OCI-LY1 (cell line): ENCODE measurements around the gene FUBP1.

Source experiments
- H2AFZ ChIP-seq: fragments of 200-600 bp; sonication (generic), shearing (Covaris generic); 2 replicates; pipeline ENCODE4 v1.6.0; 2014; ENCODE audit warnings: antibody characterized with exemption, mild to moderate bottlenecking, low read length
- H3F3A ChIP-seq: fragments of 200-600 bp; sonication (generic), shearing (Covaris generic); 2 replicates; pipeline ENCODE4 v1.6.0; 2014; ENCODE audit warnings: mild to moderate bottlenecking, antibody characterized with exemption, low read length, moderate library complexity; ENCODE audit not compliant: insufficient read depth
- H3K27ac ChIP-seq: fragments of 200-600 bp; sonication (generic); 2 replicates; pipeline ENCODE4 v1.5.1; 2014; ENCODE audit warnings: low read length, mixed run types, mild to moderate bottlenecking, low read depth; ENCODE audit not compliant: poor library complexity, severe bottlenecking
- H3K27me3 ChIP-seq: fragments of 200-600 bp; sonication (generic); 2 replicates; pipeline ENCODE4 v1.6.0; 2014; ENCODE audit warnings: antibody characterized with exemption, mild to moderate bottlenecking, low read length, moderate library complexity; ENCODE audit not compliant: insufficient read depth
- H3K36me3 ChIP-seq: fragments of 200-600 bp; sonication (generic); 2 replicates; pipeline ENCODE4 v1.6.1; 2014; ENCODE audit warnings: mild to moderate bottlenecking, antibody characterized with exemption, low read length, moderate library complexity, mixed read lengths; ENCODE audit not compliant: insufficient read depth
- H3K4me1 ChIP-seq: fragments of 200-600 bp; sonication (generic); 2 replicates; pipeline ENCODE4 v1.5.1; 2014; ENCODE audit warnings: mild to moderate bottlenecking, low read length, moderate library complexity; ENCODE audit not compliant: insufficient read depth, severe bottlenecking
- H3K4me2 ChIP-seq: fragments of 200-600 bp; sonication (generic), shearing (Covaris generic); 2 replicates; pipeline ENCODE4 v1.6.1; 2014; ENCODE audit warnings: low read length
- H3K4me3 ChIP-seq: fragments of 200-600 bp; sonication (generic); 2 replicates; pipeline ENCODE4 v1.5.1; 2014; ENCODE audit warnings: low read length, low read depth, mild to moderate bottlenecking, mixed read lengths; ENCODE audit not compliant: poor library complexity, severe bottlenecking
- H3K79me2 ChIP-seq: fragments of 200-600 bp; shearing (Covaris generic); 2 replicates; pipeline ENCODE4 v1.6.1; 2016; ENCODE audit warnings: mixed run types, low read length, mixed read lengths; ENCODE audit not compliant: insufficient read depth
- H3K9ac ChIP-seq: fragments of 200-600 bp; sonication (generic), shearing (Covaris generic); 2 replicates; pipeline ENCODE4 v1.6.1; 2014; ENCODE audit warnings: mild to moderate bottlenecking, low read length, mixed read lengths
- H3K9me2 ChIP-seq: fragments of 200-600 bp; sonication (generic), shearing (Covaris generic); 2 replicates; pipeline ENCODE4 v1.6.1; 2014; ENCODE audit warnings: low read depth, mild to moderate bottlenecking, low read length, mixed read lengths
- H3K9me3 ChIP-seq: fragments of 200-600 bp; shearing (Covaris generic); 2 replicates; pipeline ENCODE4 v1.6.1; 2014; ENCODE audit warnings: low read length, mixed read lengths
- H4K20me1 ChIP-seq: fragments of 200-600 bp; sonication (generic), shearing (Covaris generic); 2 replicates; pipeline ENCODE4 v1.6.0; 2016; ENCODE audit warnings: mild to moderate bottlenecking, low read length; ENCODE audit not compliant: insufficient read depth
- EZH2 ChIP-seq: fragments of 200-600 bp; sonication (generic), shearing (Covaris generic); IDR thresholded peaks from 2 replicates; pipeline ENCODE4 v1.8.0; 2017; ENCODE audit warnings: borderline replicate concordance, mixed run types, mild to moderate bottlenecking, antibody characterized with exemption, low read length, moderate library complexity, mixed read lengths
- TF ChIP-seq, protein P1 (sequence below): fragments of 200-600 bp; sonication (generic), shearing (Covaris generic); IDR thresholded peaks from 2 replicates; pipeline ENCODE4 v1.5.1; 2017; ENCODE audit warnings: mild to moderate bottlenecking, antibody characterized with exemption, low read length, moderate library complexity, mixed read lengths

Gene FUBP1

DNA sequence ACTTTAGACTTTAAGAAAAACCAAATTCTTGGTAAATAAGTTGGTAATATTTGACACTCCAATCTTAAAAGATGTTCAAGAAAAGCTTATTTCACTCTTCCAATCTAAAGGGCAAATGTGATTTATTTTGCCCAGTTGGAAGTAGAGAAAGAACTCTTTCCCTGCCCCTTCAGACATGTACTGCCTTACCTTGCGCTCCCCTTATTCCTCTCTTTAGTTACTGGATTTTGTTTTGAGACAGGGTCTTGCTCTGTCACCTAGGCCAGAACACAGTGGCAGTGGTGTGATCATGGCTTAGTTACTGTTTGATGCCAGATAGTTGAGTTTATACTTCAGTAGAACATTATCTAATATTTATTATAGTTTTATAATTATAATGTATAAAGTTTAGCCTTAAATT, 27.5 kb downstream of the FUBP1 start:
- H4K20me1 ChIP-seq: peaks cover 3% of the 10 kb centered on the region; the same call in 1 of the 2 replicates
- H3K4me2 ChIP-seq: no peak overlapping the region
- no peaks in the 10 kb centered on the region for H3K9me2 ChIP-seq
- H2AFZ ChIP-seq: no peak overlapping the region
- no peak overlapping the region for H3K9ac ChIP-seq
- H3K79me2 ChIP-seq: peaks cover 8% of the 10 kb centered on the region; the same call in 1 of the 2 replicates
- peaks cover 98% of the 10 kb centered on the region for H3K36me3 ChIP-seq
- no peaks in the 10 kb centered on the region for H3F3A ChIP-seq
- H3K27me3 ChIP-seq: no peaks in the 10 kb centered on the region
- no peak overlapping the region for H3K27ac ChIP-seq
- TF ChIP-seq, protein P1, sequence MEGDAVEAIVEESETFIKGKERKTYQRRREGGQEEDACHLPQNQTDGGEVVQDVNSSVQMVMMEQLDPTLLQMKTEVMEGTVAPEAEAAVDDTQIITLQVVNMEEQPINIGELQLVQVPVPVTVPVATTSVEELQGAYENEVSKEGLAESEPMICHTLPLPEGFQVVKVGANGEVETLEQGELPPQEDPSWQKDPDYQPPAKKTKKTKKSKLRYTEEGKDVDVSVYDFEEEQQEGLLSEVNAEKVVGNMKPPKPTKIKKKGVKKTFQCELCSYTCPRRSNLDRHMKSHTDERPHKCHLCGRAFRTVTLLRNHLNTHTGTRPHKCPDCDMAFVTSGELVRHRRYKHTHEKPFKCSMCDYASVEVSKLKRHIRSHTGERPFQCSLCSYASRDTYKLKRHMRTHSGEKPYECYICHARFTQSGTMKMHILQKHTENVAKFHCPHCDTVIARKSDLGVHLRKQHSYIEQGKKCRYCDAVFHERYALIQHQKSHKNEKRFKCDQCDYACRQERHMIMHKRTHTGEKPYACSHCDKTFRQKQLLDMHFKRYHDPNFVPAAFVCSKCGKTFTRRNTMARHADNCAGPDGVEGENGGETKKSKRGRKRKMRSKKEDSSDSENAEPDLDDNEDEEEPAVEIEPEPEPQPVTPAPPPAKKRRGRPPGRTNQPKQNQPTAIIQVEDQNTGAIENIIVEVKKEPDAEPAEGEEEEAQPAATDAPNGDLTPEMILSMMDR: no peak
- no peak for TF ChIP-seq EZH2
- H3K9me3 ChIP-seq: no peaks in the 10 kb centered on the region
- no peak overlapping the region for H3K4me3 ChIP-seq
- peaks cover 16% of the 10 kb centered on the region for H3K4me1 ChIP-seq

DNA sequence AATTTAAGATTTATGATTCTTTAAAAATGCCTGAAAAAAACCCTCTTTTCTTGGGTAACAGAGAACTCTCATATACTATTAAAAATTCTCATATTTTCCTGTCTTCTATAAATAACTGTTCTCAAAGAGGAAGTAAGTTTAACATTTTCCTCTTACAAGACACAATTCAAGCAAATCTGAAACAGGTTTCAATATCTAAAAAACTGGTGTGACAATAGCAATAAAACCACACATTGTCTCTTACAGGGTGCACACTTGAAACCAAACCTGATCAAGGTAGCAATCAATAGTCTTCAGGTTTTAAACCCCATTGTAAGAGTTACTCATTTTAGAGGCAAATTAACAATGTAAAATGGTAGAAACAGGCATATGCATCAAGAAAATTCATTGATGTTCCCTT, 28.0 kb downstream of the FUBP1 start:
- Histone ChIP-seq H3K4me1 (peaks cover 16% of the 10 kb centered on the region), H3F3A (no peaks in the 10 kb centered on the region), H3K9me3 (no peaks in the 10 kb centered on the region), H3K9ac (no peak overlapping the region), H3K79me2 (peaks cover 8% of the 10 kb centered on the region; the same call in 1 of the 2 replicates), H3K36me3 (peaks cover 97% of the 10 kb centered on the region), H3K4me3 (no peak overlapping the region), H3K27ac (no peak overlapping the region), H3K27me3 (no peaks in the 10 kb centered on the region), H3K9me2 (no peaks in the 10 kb centered on the region), H3K4me2 (no peak overlapping the region), H4K20me1 (peaks cover 3% of the 10 kb centered on the region; the same call in 1 of the 2 replicates), H2AFZ (no peak overlapping the region)
- TF ChIP-seq, protein P1: no peak
- TF ChIP-seq EZH2: no peak

GRCh38 chr1:77948841-77949424, 29.9 kb downstream of the FUBP1 start:
- Histone ChIP-seq H2AFZ (no peak overlapping the region), H3F3A (no peaks in the 10 kb centered on the region), H3K79me2 (peaks cover 3% of the 10 kb centered on the region; the same call in 1 of the 2 replicates), H3K27me3 (no peaks in the 10 kb centered on the region), H3K27ac (no peak overlapping the region), H3K36me3 (peaks cover 97% of the 10 kb centered on the region), H3K4me2 (no peak overlapping the region), H4K20me1 (peaks cover 3% of the 10 kb centered on the region; the same call in 1 of the 2 replicates), H3K9ac (no peak overlapping the region), H3K9me2 (no peaks in the 10 kb centered on the region), H3K4me1 (peaks cover 16% of the 10 kb centered on the region), H3K4me3 (no peak overlapping the region), H3K9me3 (no peaks in the 10 kb centered on the region)
- no peak for TF ChIP-seq EZH2
- TF ChIP-seq, protein P1: no peak; the same call in 1 of the 2 replicates
